Measurements from ENCODE around the gene PRDM10. TPM values are rescaled to one million over a fixed set of nuclear protein-coding genes. Genes with fewer than 3 reads are reported as not detected.

The PRDM10 gene
- total RNA-seq, 1 experiment from 2014 or later = 18.9 TPM

DNA sequence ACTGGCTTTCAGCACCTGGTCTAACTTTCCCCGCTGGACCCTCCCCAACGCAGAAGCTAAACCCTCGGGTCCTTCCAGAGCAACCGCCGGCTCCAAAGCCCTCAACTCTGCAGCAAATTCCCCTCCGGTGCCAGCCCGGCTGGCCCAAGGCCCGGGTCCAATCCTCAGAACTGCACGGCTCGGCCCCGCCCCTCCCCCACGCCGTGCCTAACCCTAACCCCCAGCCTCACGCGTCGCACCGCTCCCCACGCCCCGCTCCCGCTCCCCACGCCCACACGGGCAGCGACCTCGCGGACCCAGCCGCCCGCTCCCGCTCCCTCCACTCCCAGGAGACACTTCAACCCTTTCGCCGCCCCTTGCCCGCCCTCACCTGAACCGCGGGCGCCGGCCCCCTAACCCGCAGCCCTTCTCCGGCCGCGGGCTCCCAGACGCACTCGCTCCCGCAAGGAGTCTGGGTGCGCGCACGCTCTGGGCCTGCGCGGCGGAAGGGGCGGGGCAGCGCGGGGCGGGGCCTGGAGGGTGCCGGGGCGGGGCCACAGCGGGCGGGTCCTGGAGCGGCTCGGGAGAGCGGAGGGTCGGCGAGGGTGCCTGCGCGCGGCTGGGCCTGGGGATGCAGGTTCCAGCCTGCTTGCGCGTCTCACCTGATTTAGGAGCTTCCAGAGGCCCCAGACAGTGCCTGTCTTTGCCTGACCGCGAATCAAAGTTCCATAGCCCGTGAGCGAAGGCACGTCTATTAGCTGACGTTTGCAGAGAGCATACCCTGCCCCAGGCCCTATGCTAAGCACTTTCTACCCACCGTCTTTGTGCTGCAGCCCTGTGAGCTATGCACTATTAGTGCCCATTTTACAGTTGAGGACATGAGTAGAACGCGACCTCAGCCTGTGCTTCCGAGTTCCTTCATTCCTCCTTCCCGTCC lies 107.3 kb downstream of the PRDM10 start, which contains the start of gene NFRKB:
Gene NFRKB (minus strand): TSS at position 453 of the 916 bp plus-strand sequence. CDS start 2,729 bp downstream, outside the sequence.
- ChIA-PET CTCF (interaction anchor here (0.6 to 1.6 kb wide), 5 partner anchors 14 to 1009 kb away, joined by 3 to 12 read pairs (median 4); no protein-coding TSS in a partner anchor), POLR2A (interaction anchor here (2.2 kb wide), 1 partner anchor 108 kb away, joined by 8 read pairs; the partner anchor contains the start of gene PRDM10)
- H3K36me3 Mint-ChIP-seq = peaks cover 40% of the 10 kb centered on the region
- ATAC-seq (peak; percentile 97), DNase-seq (ENCODE audit: low spot score) (peak; percentile 93)
- peak within 1 kb of the TSS; percentile 93 for H3K4me3 Mint-ChIP-seq
- peak within 1 kb of the TSS; percentile 96 for H3K27ac Mint-ChIP-seq
- H3K9me3 Mint-ChIP-seq = peaks cover 10% of the 10 kb centered on the region
- H3K4me1 Mint-ChIP-seq = peaks cover 24% of the 10 kb centered on the region
- no peaks in the 10 kb centered on the region for H3K27me3 Mint-ChIP-seq (ENCODE audit: low read depth)
- TF ChIP-seq NFE2L1 (CRISPR knock-in tag; IDR thresholded peaks at IDR 0.05) (no peak), TP53 (CRISPR knock-in tag; IDR thresholded peaks at IDR 0.05) (no peak), GABPB1 (CRISPR knock-in tag; IDR thresholded peaks at IDR 0.05) (no peak), FOXK1 (CRISPR knock-in tag; IDR thresholded peaks at IDR 0.05) (0 out of 2 replicates have a peak, but pooled peaks have one; percentile 28), USF2 (CRISPR knock-in tag; IDR thresholded peaks at IDR 0.05) (no peak), ZNF232 (CRISPR knock-in tag; IDR thresholded peaks at IDR 0.05) (peak; percentile 78; the same call in 1 of the 2 replicates), MAX (CRISPR knock-in tag; IDR thresholded peaks at IDR 0.05) (peak; percentile 56; the same call in 1 of the 2 replicates), ATF1 (CRISPR knock-in tag; IDR thresholded peaks at IDR 0.05) (no peak), E2F1 (CRISPR knock-in tag; IDR thresholded peaks at IDR 0.05) (0 out of 2 replicates have a peak, but pooled peaks have one; percentile 43), ZBTB43 (CRISPR knock-in tag; IDR thresholded peaks at IDR 0.05) (0 out of 2 replicates have a peak, but pooled peaks have one; percentile 53), ZNF396 (CRISPR knock-in tag; IDR thresholded peaks at IDR 0.05; ENCODE audit: borderline replicate concordance) (no peak), TEAD1 (CRISPR knock-in tag; IDR thresholded peaks at IDR 0.05) (peak; percentile 24; the same call in 1 of the 2 replicates), PRRX2 (CRISPR knock-in tag; IDR thresholded peaks at IDR 0.05) (no peak), RORB (CRISPR knock-in tag; IDR thresholded peaks at IDR 0.05) (no peak), ZNF423 (CRISPR knock-in tag; IDR thresholded peaks at IDR 0.05) (no peak), NFATC4 (CRISPR knock-in tag; IDR thresholded peaks at IDR 0.05) (no peak), CDX4 (CRISPR knock-in tag; IDR thresholded peaks at IDR 0.05; ENCODE audit: borderline replicate concordance) (no peak), SOX15 (CRISPR knock-in tag; IDR thresholded peaks at IDR 0.05) (no peak), SMAD3 (CRISPR knock-in tag; IDR thresholded peaks at IDR 0.05; ENCODE audit: borderline replicate concordance) (no peak)
- TF ChIP-seq, protein P1, sequence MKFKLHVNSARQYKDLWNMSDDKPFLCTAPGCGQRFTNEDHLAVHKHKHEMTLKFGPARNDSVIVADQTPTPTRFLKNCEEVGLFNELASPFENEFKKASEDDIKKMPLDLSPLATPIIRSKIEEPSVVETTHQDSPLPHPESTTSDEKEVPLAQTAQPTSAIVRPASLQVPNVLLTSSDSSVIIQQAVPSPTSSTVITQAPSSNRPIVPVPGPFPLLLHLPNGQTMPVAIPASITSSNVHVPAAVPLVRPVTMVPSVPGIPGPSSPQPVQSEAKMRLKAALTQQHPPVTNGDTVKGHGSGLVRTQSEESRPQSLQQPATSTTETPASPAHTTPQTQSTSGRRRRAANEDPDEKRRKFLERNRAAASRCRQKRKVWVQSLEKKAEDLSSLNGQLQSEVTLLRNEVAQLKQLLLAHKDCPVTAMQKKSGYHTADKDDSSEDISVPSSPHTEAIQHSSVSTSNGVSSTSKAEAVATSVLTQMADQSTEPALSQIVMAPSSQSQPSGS (CRISPR knock-in tag; IDR thresholded peaks at IDR 0.05; ENCODE audit: borderline replicate concordance, low read depth) = no peak
- TF ChIP-seq, protein P2, sequence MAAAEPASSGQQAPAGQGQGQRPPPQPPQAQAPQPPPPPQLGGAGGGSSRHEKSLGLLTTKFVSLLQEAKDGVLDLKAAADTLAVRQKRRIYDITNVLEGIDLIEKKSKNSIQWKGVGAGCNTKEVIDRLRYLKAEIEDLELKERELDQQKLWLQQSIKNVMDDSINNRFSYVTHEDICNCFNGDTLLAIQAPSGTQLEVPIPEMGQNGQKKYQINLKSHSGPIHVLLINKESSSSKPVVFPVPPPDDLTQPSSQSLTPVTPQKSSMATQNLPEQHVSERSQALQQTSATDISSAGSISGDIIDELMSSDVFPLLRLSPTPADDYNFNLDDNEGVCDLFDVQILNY (CRISPR knock-in tag; IDR thresholded peaks at IDR 0.05) = 0 out of 2 replicates have a peak, but pooled peaks have one; percentile 43
- TF ChIP-seq, protein P3, sequence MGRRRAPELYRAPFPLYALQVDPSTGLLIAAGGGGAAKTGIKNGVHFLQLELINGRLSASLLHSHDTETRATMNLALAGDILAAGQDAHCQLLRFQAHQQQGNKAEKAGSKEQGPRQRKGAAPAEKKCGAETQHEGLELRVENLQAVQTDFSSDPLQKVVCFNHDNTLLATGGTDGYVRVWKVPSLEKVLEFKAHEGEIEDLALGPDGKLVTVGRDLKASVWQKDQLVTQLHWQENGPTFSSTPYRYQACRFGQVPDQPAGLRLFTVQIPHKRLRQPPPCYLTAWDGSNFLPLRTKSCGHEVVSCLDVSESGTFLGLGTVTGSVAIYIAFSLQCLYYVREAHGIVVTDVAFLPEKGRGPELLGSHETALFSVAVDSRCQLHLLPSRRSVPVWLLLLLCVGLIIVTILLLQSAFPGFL (CRISPR knock-in tag; IDR thresholded peaks at IDR 0.05; ENCODE audit: borderline replicate concordance) = no peak
- TF ChIP-seq, protein P4, sequence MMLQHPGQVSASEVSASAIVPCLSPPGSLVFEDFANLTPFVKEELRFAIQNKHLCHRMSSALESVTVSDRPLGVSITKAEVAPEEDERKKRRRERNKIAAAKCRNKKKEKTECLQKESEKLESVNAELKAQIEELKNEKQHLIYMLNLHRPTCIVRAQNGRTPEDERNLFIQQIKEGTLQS (CRISPR knock-in tag; conservative IDR thresholded peaks at IDR 0.05) = no peak
- TF ChIP-seq, protein P5, sequence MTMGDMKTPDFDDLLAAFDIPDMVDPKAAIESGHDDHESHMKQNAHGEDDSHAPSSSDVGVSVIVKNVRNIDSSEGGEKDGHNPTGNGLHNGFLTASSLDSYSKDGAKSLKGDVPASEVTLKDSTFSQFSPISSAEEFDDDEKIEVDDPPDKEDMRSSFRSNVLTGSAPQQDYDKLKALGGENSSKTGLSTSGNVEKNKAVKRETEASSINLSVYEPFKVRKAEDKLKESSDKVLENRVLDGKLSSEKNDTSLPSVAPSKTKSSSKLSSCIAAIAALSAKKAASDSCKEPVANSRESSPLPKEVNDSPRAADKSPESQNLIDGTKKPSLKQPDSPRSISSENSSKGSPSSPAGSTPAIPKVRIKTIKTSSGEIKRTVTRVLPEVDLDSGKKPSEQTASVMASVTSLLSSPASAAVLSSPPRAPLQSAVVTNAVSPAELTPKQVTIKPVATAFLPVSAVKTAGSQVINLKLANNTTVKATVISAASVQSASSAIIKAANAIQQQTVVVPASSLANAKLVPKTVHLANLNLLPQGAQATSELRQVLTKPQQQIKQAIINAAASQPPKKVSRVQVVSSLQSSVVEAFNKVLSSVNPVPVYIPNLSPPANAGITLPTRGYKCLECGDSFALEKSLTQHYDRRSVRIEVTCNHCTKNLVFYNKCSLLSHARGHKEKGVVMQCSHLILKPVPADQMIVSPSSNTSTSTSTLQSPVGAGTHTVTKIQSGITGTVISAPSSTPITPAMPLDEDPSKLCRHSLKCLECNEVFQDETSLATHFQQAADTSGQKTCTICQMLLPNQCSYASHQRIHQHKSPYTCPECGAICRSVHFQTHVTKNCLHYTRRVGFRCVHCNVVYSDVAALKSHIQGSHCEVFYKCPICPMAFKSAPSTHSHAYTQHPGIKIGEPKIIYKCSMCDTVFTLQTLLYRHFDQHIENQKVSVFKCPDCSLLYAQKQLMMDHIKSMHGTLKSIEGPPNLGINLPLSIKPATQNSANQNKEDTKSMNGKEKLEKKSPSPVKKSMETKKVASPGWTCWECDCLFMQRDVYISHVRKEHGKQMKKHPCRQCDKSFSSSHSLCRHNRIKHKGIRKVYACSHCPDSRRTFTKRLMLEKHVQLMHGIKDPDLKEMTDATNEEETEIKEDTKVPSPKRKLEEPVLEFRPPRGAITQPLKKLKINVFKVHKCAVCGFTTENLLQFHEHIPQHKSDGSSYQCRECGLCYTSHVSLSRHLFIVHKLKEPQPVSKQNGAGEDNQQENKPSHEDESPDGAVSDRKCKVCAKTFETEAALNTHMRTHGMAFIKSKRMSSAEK (CRISPR knock-in tag; IDR thresholded peaks at IDR 0.05; ENCODE audit: borderline replicate concordance) = no peak
